Left lung (tissue), 10 donors: ENCODE measurements around the gene SERTAD4. TPM values are rescaled to one million over a fixed set of nuclear protein-coding genes. Genes with fewer than 3 reads are reported as not detected.
A peak's percentile ranks its signal among the peaks of the same experiment; 100 is the strongest.

Source experiments
- ATAC-seq: fragments of 200-7000 bp; cut with Tn5 transposase; one replicate; pipeline ENCODE4 v1.9.1; 2020; ENCODE audit warnings: moderate library complexity
- DNase-seq, 4 donors: peaks; one replicate each; pipeline ENCODE4 v3.0.0-alpha.2; 2013 to 2020
- H3K27ac ChIP-seq, 2 donors: fragments of 200-600 bp; sonication (generic) in 1 of 2; one replicate each; pipeline versions ENCODE4 v1.5.0 to v1.8.0; 2020 to 2021
- H3K27me3 ChIP-seq, 2 donors: fragments of 200-600 bp; sonication (generic) in 1 of 2; one replicate each; pipeline versions ENCODE4 v1.5.0 to v1.8.0; 2020 to 2021
- H3K36me3 ChIP-seq, 2 donors: fragments of 200-600 bp; sonication (generic) in 1 of 2; one replicate each; pipeline versions ENCODE4 v1.5.0 to v1.8.0; 2020 to 2021
- H3K4me1 ChIP-seq, 2 donors: fragments of 200-600 bp; one replicate each; pipeline ENCODE4 v1.8.0; 2021
- H3K4me3 ChIP-seq, 2 donors: fragments of 200-600 bp; sonication (generic) in 1 of 2; one replicate each; pipeline versions ENCODE4 v1.5.0 to v1.8.0; 2020 to 2021; ENCODE audit warnings: mild to moderate bottlenecking in 1 of 2
- H3K9me3 ChIP-seq, 2 donors: fragments of 200-600 bp; sonication (generic) in 1 of 2; one replicate each; pipeline versions ENCODE4 v1.5.0 to v1.8.0; 2020 to 2021
- intact Hi-C, 2 donors: fragments of 100-400 bp; cut with DNase I; formaldehyde crosslinking; loops; one replicate each; pipeline versions ENCODE4 v1.11.2 to v1.14.2; 2022
- polyA plus RNA-seq, 6 donors: library from polyadenylated mRNA; unstranded; fragments of 120-200 nt; gene quantifications; one replicate each; pipeline ENCODE4 v1.2.1, GENCODE V29; 2013; ENCODE audit not compliant: insufficient read length in 6 of 6
- total RNA-seq, 2 donors: library from RNA; stranded (reverse); fragmentation: NEBNext Ultra II Directional; extraction: Animal tissue kit (Norgen Biotek cat#: 25700); gene quantifications; one replicate each; pipeline ENCODE4 v1.2.1, GENCODE V29; 2021
- TF ChIP-seq, protein P1 (sequence below), 2 donors: fragments of 200-600 bp; sonication (generic) in 1 of 2; IDR thresholded peaks; one replicate each; pipeline versions ENCODE4 v1.5.0 to v1.8.0; 2021; ENCODE audit warnings: antibody characterized with exemption in 2 of 2
- donor health status: DM: no; HTN: yes; CAD: no.
- donor health status: DM: no; HTN: no; CAD: no.

SERTAD4 gene
- total and polyA plus RNA-seq, 8 donors: 2.4 to 7.5 (median 4.4) TPM

DNA sequence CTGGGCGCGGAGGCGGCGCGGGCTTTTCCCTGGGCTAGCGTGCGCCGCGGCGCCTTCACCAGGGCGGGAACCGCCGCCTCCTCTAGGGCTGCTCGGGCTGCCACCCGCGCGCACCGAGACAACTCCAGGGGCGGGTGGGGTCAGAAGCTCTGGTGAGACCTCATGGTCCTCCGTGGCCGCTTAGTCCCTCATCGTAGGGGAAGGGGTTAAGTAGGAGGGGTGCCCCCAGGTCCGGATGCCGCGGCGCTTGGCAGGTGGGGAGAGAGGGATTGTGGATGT lies 559 bp downstream of the SERTAD4 start:
- Histone ChIP-seq H3K27ac (peak overlapping the region; percentile 72 to 77), H3K4me1 (peaks cover 0 to 10% of the 10 kb centered on the region in 2 donors), H3K4me3 (peak overlapping the region; percentile 49), H3K27me3 (peaks cover 3 to 74% of the 10 kb centered on the region in 2 donors), H3K36me3 (no peaks in the 10 kb centered on the region), H3K9me3 (no peaks in the 10 kb centered on the region)
- intact Hi-C loops: no loop called here
- TF ChIP-seq, protein P1, sequence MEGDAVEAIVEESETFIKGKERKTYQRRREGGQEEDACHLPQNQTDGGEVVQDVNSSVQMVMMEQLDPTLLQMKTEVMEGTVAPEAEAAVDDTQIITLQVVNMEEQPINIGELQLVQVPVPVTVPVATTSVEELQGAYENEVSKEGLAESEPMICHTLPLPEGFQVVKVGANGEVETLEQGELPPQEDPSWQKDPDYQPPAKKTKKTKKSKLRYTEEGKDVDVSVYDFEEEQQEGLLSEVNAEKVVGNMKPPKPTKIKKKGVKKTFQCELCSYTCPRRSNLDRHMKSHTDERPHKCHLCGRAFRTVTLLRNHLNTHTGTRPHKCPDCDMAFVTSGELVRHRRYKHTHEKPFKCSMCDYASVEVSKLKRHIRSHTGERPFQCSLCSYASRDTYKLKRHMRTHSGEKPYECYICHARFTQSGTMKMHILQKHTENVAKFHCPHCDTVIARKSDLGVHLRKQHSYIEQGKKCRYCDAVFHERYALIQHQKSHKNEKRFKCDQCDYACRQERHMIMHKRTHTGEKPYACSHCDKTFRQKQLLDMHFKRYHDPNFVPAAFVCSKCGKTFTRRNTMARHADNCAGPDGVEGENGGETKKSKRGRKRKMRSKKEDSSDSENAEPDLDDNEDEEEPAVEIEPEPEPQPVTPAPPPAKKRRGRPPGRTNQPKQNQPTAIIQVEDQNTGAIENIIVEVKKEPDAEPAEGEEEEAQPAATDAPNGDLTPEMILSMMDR (IDR thresholded peaks at IDR 0.05): no peak
- peak; percentile 49 for ATAC-seq
- no peak for DNase-seq

DNA sequence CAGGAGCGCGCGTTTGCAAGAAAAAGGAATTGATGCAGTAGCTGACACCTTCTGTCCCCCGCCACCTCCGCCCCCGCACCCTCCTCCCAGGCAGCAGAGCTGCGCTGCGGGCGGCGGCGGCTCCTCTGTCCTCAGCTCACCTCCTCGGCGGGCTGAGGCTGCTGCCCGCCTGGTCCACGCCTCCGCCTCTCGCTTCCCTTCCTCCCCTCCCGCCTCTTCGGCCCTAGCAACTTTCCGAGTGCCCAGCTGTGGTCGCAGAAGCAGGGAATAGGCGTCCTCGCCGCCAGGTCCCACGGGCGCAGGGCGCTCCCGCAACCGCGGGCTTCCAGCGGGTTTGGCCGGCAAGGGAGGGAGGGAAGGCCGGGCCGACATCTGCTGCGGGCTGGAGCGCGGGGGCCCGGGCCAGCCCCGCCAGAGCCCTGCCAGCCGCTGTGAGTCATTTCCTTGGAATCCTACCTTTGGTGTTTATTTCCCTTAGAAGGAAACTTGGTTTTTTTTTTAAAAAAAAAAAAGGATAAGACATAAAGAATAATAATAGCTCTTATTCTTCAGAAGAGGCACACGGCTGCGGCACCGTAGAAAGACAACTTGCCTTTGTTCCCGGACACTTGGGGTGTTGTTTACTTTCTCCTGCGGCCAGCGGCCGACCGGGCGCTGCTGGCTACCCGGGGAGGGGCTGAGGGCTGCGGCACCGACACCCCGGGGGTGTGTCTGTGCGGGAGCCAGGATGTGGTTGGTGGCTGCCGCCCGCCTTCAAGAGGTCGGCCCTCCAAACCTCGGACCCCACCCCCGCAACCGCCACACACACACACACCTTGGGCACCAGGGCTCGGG lies 1.1 kb downstream of the SERTAD4 start:
- Histone ChIP-seq H3K4me1 (peaks cover 0 to 10% of the 10 kb centered on the region in 2 donors), H3K27ac (peak overlapping the region; percentile 72 to 77), H3K4me3 (peak overlapping the region; percentile 49), H3K9me3 (no peaks in the 10 kb centered on the region), H3K36me3 (no peaks in the 10 kb centered on the region), H3K27me3 (peaks cover 3 to 71% of the 10 kb centered on the region in 2 donors)
- intact Hi-C loops: no loop called here
- ATAC-seq: peak; percentile 85
- DNase-seq: peak in 3 of 4 donors; percentile 43 to 88 (median 63)
- TF ChIP-seq, protein P1 (IDR thresholded peaks at IDR 0.05): no peak

- peaks cover 0 to 15% of the 10 kb centered on the region in 2 donors for H3K4me1 ChIP-seq
- H3K27ac ChIP-seq: peak overlapping the region; percentile 72 to 77
- H3K4me3 ChIP-seq: peak overlapping the region in 1 of 2 donors; percentile 49
- TF ChIP-seq, protein P1 (IDR thresholded peaks at IDR 0.05): no peak
- no peak for DNase-seq
- H3K9me3 ChIP-seq: no peaks in the 10 kb centered on the region
- no peaks in the 10 kb centered on the region for H3K36me3 ChIP-seq
- no peak for ATAC-seq
- peaks cover 3 to 71% of the 10 kb centered on the region in 2 donors for H3K27me3 ChIP-seq
- intact Hi-C loops: no loop called here
These were observed 1.7 kb downstream of the SERTAD4 start for GRCh38 chr1:210234329-210234757.

GRCh38 chr1:210235363-210236053 lies 2.9 kb downstream of the SERTAD4 start:
- H3K4me1 ChIP-seq: peaks cover 11 to 22% of the 10 kb centered on the region in 2 donors
- no peak for ATAC-seq
- TF ChIP-seq, protein P1 (IDR thresholded peaks at IDR 0.05): no peak

GRCh38 chr1:210236386-210236839 lies 3.8 kb downstream of the SERTAD4 start:
- no peaks in the 10 kb centered on the region for H3K36me3 ChIP-seq
- peaks cover 11 to 22% of the 10 kb centered on the region in 2 donors for H3K4me1 ChIP-seq
- H3K4me3 ChIP-seq: no peak overlapping the region
- H3K9me3 ChIP-seq: no peaks in the 10 kb centered on the region
- no peak overlapping the region for H3K27ac ChIP-seq
- no peak for ATAC-seq
- TF ChIP-seq, protein P1 (IDR thresholded peaks at IDR 0.05): no peak
- peaks cover 3 to 53% of the 10 kb centered on the region in 2 donors for H3K27me3 ChIP-seq
- DNase-seq: no peak
- intact Hi-C loops: no loop called here

More at GRCh38 chr1:210235363-210236053, 2.9 kb downstream of the SERTAD4 start:
- Histone ChIP-seq H3K9me3 (no peaks in the 10 kb centered on the region), H3K27me3 (peaks cover 3 to 63% of the 10 kb centered on the region in 2 donors), H3K27ac (no peak overlapping the region), H3K4me3 (no peak overlapping the region), H3K36me3 (no peaks in the 10 kb centered on the region)
- DNase-seq: no peak
- intact Hi-C loops: no loop called here
